Esophagus muscularis mucosa (tissue), 4 donors: ENCODE measurements around the gene UBE2O.

Source experiments
- EP300 ChIP-seq: sonication (generic); formaldehyde crosslinking; IDR thresholded peaks from one replicate; pipeline ENCODE4 v1.6.1; 2017; ENCODE audit warnings: antibody characterized with exemption
- POLR2AphosphoS5 ChIP-seq, 2 donors: sonication (generic); formaldehyde crosslinking; IDR thresholded peaks; one replicate each; pipeline ENCODE4 v1.6.1; 2017; ENCODE audit warnings: antibody characterized with exemption in 2 of 2
- TF ChIP-seq, protein P1 (sequence below), 3 experiments: fragments of 200-600 bp in 2 of 3; fragments of 450-650 bp in 1 of 3; sonication (generic) in 2 of 3; IDR thresholded peaks; one replicate each; pipeline ENCODE4 v1.5.1; 2017 to 2019; ENCODE audit warnings: antibody characterized with exemption in 3 of 3, mild to moderate bottlenecking in 2 of 3, moderate library complexity in 1 of 3

- TF ChIP-seq, protein P1, sequence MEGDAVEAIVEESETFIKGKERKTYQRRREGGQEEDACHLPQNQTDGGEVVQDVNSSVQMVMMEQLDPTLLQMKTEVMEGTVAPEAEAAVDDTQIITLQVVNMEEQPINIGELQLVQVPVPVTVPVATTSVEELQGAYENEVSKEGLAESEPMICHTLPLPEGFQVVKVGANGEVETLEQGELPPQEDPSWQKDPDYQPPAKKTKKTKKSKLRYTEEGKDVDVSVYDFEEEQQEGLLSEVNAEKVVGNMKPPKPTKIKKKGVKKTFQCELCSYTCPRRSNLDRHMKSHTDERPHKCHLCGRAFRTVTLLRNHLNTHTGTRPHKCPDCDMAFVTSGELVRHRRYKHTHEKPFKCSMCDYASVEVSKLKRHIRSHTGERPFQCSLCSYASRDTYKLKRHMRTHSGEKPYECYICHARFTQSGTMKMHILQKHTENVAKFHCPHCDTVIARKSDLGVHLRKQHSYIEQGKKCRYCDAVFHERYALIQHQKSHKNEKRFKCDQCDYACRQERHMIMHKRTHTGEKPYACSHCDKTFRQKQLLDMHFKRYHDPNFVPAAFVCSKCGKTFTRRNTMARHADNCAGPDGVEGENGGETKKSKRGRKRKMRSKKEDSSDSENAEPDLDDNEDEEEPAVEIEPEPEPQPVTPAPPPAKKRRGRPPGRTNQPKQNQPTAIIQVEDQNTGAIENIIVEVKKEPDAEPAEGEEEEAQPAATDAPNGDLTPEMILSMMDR (IDR thresholded peaks at IDR 0.05) = no peak
- no peak for TF ChIP-seq POLR2AphosphoS5 (IDR thresholded peaks at IDR 0.05)
- TF ChIP-seq EP300 = no peak
Measured at GRCh38 chr17:76490112-76490710, 37.3 kb upstream of the UBE2O start.
